SK-N-SH treated with all-trans-retinoic acid at 6 μM for 48 hours (cell line): ENCODE data around the gene SCIN.

Experiments used
- ATAC-seq: fragments of 200-7000 bp; cut with Tn5 transposase; 3 replicates; pipeline ENCODE4 v1.9.1; 2020; ENCODE audit warnings: mild to moderate bottlenecking, moderate library complexity
- ARNTL ChIP-seq: fragments of 450-650 bp; formaldehyde crosslinking; IDR thresholded peaks from 2 replicates; pipeline ENCODE4 v1.5.0; 2020; ENCODE audit warnings: low read depth, mild to moderate bottlenecking, moderate library complexity, borderline replicate concordance
- BACH2 ChIP-seq: fragments of 250-450 bp; sonication (Bioruptor Pico); IDR thresholded peaks from 2 replicates; pipeline ENCODE4 v1.9.0; 2021; ENCODE audit warnings: mild to moderate bottlenecking, borderline replicate concordance
- CSDC2 ChIP-seq: fragments of 250-450 bp; sonication (Bioruptor Pico); IDR thresholded peaks from 2 replicates; pipeline ENCODE4 v1.5.0; 2020; ENCODE audit warnings: mild to moderate bottlenecking, moderate library complexity
- ESRRG ChIP-seq: fragments of 250-450 bp; sonication (Bioruptor Pico); IDR thresholded peaks from 2 replicates; pipeline ENCODE4 v1.6.1; 2021; ENCODE audit warnings: mild to moderate bottlenecking
- GLIS3 ChIP-seq: fragments of 250-450 bp; sonication (Bioruptor Pico); IDR thresholded peaks from 2 replicates; pipeline ENCODE4 v1.5.0; 2020; ENCODE audit warnings: mild to moderate bottlenecking, moderate library complexity
- ISL1 ChIP-seq: fragments of 250-450 bp; sonication (Bioruptor Pico); IDR thresholded peaks from 2 replicates; pipeline ENCODE4 v2.1.2; 2022; ENCODE audit warnings: mild to moderate bottlenecking, moderate library complexity
- OSR1 ChIP-seq: fragments of 250-450 bp; sonication (Bioruptor Pico); IDR thresholded peaks from 2 replicates; pipeline ENCODE4 v1.8.0; 2022; ENCODE audit warnings: moderate library complexity, mild to moderate bottlenecking, inconsistent platforms
- PPARA ChIP-seq: fragments of 250-450 bp; sonication (Bioruptor Pico); IDR thresholded peaks from 2 replicates; pipeline ENCODE4 v1.5.0; 2020; ENCODE audit warnings: mild to moderate bottlenecking, borderline replicate concordance
- SNAI2 ChIP-seq: fragments of 250-450 bp; sonication (Bioruptor Pico); IDR thresholded peaks from 2 replicates; pipeline ENCODE4 v1.5.0; 2020; ENCODE audit warnings: mild to moderate bottlenecking, moderate library complexity
- TCF4 ChIP-seq: fragments of 250-450 bp; sonication (Bioruptor Pico); IDR thresholded peaks from 2 replicates; pipeline ENCODE4 v1.8.0; 2021; ENCODE audit warnings: mild to moderate bottlenecking, moderate library complexity, borderline replicate concordance
- ZC3H10 ChIP-seq: fragments of 250-450 bp; sonication (Bioruptor Pico); IDR thresholded peaks from 2 replicates; pipeline ENCODE4 v1.5.1; 2021; ENCODE audit warnings: mild to moderate bottlenecking, moderate library complexity
- ZFP3 ChIP-seq: fragments of 250-450 bp; sonication (Bioruptor Pico); IDR thresholded peaks from 2 replicates; pipeline ENCODE4 v1.5.0; 2020; ENCODE audit warnings: mild to moderate bottlenecking, moderate library complexity
- ZFP30 ChIP-seq: fragments of 450-650 bp; formaldehyde crosslinking; IDR thresholded peaks from 2 replicates; pipeline ENCODE4 v1.5.0; 2022; ENCODE audit warnings: mild to moderate bottlenecking, moderate library complexity
- ZNF565 ChIP-seq: fragments of 450-650 bp; formaldehyde crosslinking; conservative IDR thresholded peaks from 2 replicates; pipeline ENCODE4 v1.5.0; 2020; ENCODE audit warnings: low read depth, mild to moderate bottlenecking, moderate library complexity
- ZNF70 ChIP-seq: fragments of 450-650 bp; formaldehyde crosslinking; IDR thresholded peaks from 2 replicates; pipeline ENCODE4 v1.5.0; 2020; ENCODE audit warnings: mild to moderate bottlenecking, moderate library complexity
- TF ChIP-seq, protein P1 (sequence below): fragments of 250-450 bp; sonication (Bioruptor Pico); IDR thresholded peaks from 2 replicates; pipeline ENCODE4 v1.5.0; 2020; ENCODE audit warnings: mild to moderate bottlenecking, moderate library complexity
- TF ChIP-seq, protein P2 (sequence below): fragments of 250-450 bp; sonication (Bioruptor Pico); IDR thresholded peaks from 2 replicates; pipeline ENCODE4 v1.8.0; 2020; ENCODE audit warnings: mild to moderate bottlenecking, moderate library complexity, borderline replicate concordance
- TF ChIP-seq, protein P3 (sequence below): fragments of 250-450 bp; sonication (Bioruptor Pico); IDR thresholded peaks from 2 replicates; pipeline ENCODE4 v1.5.1; 2020; ENCODE audit warnings: low read depth, mild to moderate bottlenecking, moderate library complexity
- TF ChIP-seq, protein P4 (sequence below): fragments of 250-450 bp; sonication (Bioruptor Pico); IDR thresholded peaks from 2 replicates; pipeline ENCODE4 v1.8.0; 2021; ENCODE audit warnings: low read depth, mild to moderate bottlenecking, moderate library complexity, borderline replicate concordance
- TF ChIP-seq, protein P5 (sequence below): fragments of 250-450 bp; sonication (Bioruptor Pico); IDR thresholded peaks from 2 replicates; pipeline ENCODE4 v1.5.1; 2021; ENCODE audit warnings: mild to moderate bottlenecking, moderate library complexity

Gene SCIN

DNA sequence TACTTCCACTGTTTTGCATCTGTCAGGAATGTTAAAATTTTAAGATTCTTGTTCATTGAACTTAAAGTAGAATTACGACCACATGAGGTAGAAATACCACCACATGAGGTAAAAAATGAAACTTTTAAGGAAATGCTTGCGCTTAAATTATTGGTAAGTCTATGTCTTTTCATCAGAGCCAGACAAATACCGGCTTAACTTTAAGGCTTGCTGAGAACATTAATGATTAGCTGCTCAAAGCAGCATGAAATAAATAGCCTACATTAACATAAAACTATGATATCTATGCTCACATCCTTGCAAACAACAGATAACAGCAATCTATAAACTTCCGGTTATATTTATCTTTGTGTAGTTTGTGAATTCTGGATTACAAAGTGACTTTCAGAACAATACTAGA lies 26.9 kb upstream of the SCIN start:
- no peak for ATAC-seq
- TF ChIP-seq, protein P1, sequence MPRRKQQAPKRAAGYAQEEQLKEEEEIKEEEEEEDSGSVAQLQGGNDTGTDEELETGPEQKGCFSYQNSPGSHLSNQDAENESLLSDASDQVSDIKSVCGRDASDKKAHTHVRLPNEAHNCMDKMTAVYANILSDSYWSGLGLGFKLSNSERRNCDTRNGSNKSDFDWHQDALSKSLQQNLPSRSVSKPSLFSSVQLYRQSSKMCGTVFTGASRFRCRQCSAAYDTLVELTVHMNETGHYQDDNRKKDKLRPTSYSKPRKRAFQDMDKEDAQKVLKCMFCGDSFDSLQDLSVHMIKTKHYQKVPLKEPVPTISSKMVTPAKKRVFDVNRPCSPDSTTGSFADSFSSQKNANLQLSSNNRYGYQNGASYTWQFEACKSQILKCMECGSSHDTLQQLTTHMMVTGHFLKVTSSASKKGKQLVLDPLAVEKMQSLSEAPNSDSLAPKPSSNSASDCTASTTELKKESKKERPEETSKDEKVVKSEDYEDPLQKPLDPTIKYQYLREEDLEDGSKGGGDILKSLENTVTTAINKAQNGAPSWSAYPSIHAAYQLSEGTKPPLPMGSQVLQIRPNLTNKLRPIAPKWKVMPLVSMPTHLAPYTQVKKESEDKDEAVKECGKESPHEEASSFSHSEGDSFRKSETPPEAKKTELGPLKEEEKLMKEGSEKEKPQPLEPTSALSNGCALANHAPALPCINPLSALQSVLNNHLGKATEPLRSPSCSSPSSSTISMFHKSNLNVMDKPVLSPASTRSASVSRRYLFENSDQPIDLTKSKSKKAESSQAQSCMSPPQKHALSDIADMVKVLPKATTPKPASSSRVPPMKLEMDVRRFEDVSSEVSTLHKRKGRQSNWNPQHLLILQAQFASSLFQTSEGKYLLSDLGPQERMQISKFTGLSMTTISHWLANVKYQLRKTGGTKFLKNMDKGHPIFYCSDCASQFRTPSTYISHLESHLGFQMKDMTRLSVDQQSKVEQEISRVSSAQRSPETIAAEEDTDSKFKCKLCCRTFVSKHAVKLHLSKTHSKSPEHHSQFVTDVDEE (CRISPR knock-in tag) = no peak
- TF ChIP-seq BACH2 (no peak), PPARA (no peak), ZFP30 (CRISPR knock-in tag) (no peak), CSDC2 (CRISPR knock-in tag) (no peak), TCF4 (CRISPR knock-in tag) (no peak), GLIS3 (CRISPR knock-in tag) (no peak), ZNF565 (no peak), ZC3H10 (CRISPR knock-in tag) (no peak), ZFP3 (CRISPR knock-in tag) (no peak), OSR1 (CRISPR knock-in tag) (no peak), ISL1 (no peak), ESRRG (CRISPR knock-in tag) (no peak), ZNF70 (no peak)
- TF ChIP-seq, protein P2, sequence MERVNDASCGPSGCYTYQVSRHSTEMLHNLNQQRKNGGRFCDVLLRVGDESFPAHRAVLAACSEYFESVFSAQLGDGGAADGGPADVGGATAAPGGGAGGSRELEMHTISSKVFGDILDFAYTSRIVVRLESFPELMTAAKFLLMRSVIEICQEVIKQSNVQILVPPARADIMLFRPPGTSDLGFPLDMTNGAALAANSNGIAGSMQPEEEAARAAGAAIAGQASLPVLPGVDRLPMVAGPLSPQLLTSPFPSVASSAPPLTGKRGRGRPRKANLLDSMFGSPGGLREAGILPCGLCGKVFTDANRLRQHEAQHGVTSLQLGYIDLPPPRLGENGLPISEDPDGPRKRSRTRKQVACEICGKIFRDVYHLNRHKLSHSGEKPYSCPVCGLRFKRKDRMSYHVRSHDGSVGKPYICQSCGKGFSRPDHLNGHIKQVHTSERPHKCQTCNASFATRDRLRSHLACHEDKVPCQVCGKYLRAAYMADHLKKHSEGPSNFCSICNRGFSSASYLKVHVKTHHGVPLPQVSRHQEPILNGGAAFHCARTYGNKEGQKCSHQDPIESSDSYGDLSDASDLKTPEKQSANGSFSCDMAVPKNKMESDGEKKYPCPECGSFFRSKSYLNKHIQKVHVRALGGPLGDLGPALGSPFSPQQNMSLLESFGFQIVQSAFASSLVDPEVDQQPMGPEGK (CRISPR knock-in tag) = no peak
- TF ChIP-seq, protein P3, sequence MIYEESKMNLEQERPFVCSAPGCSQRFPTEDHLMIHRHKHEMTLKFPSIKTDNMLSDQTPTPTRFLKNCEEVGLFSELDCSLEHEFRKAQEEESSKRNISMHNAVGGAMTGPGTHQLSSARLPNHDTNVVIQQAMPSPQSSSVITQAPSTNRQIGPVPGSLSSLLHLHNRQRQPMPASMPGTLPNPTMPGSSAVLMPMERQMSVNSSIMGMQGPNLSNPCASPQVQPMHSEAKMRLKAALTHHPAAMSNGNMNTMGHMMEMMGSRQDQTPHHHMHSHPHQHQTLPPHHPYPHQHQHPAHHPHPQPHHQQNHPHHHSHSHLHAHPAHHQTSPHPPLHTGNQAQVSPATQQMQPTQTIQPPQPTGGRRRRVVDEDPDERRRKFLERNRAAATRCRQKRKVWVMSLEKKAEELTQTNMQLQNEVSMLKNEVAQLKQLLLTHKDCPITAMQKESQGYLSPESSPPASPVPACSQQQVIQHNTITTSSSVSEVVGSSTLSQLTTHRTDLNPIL = no peak
- TF ChIP-seq, protein P4, sequence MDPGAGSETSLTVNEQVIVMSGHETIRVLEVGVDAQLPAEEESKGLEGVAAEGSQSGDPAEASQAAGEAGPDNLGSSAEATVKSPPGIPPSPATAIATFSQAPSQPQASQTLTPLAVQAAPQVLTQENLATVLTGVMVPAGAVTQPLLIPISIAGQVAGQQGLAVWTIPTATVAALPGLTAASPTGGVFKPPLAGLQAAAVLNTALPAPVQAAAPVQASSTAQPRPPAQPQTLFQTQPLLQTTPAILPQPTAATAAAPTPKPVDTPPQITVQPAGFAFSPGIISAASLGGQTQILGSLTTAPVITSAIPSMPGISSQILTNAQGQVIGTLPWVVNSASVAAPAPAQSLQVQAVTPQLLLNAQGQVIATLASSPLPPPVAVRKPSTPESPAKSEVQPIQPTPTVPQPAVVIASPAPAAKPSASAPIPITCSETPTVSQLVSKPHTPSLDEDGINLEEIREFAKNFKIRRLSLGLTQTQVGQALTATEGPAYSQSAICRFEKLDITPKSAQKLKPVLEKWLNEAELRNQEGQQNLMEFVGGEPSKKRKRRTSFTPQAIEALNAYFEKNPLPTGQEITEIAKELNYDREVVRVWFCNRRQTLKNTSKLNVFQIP (CRISPR knock-in tag) = no peak

DNA sequence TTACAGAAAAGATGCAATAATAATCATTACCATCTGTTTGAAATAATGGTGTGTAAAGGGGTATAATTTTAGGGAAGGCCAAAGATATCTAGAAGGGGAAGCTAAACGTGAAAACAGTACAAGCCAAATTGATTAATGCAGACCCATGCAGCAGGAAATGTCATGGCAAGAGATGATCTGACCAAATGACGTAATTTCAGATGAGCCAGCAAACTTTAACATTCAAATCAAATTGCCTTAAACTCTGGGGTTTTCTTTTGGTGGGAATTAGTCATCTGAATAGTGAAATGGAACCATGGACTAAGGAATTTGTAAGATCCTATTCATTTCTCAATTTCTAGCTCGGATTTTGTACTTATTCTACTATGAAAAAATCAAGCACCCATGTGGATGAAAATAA lies 21.4 kb upstream of the SCIN start:
- ATAC-seq = no peak
- TF ChIP-seq TCF4 (CRISPR knock-in tag) (no peak), ZNF70 (no peak), BACH2 (no peak), GLIS3 (CRISPR knock-in tag) (no peak), SNAI2 (CRISPR knock-in tag) (no peak), OSR1 (CRISPR knock-in tag) (no peak), ESRRG (CRISPR knock-in tag) (no peak), PPARA (no peak), ARNTL (CRISPR knock-in tag) (no peak), ZFP30 (CRISPR knock-in tag) (no peak), CSDC2 (CRISPR knock-in tag) (no peak)
- TF ChIP-seq, protein P2 (CRISPR knock-in tag) = no peak
- TF ChIP-seq, protein P5, sequence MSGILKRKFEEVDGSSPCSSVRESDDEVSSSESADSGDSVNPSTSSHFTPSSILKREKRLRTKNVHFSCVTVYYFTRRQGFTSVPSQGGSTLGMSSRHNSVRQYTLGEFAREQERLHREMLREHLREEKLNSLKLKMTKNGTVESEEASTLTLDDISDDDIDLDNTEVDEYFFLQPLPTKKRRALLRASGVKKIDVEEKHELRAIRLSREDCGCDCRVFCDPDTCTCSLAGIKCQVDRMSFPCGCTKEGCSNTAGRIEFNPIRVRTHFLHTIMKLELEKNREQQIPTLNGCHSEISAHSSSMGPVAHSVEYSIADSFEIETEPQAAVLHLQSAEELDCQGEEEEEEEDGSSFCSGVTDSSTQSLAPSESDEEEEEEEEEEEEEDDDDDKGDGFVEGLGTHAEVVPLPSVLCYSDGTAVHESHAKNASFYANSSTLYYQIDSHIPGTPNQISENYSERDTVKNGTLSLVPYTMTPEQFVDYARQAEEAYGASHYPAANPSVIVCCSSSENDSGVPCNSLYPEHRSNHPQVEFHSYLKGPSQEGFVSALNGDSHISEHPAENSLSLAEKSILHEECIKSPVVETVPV (CRISPR knock-in tag) = no peak
- TF ChIP-seq, protein P1 (CRISPR knock-in tag) = no peak
